Measurements from ENCODE around the gene ULK4. TPM values are rescaled to one million over a fixed set of nuclear protein-coding genes. Genes with fewer than 3 reads are reported as not detected.

Gene ULK4
- total and polyA plus RNA-seq, 2 of the 4 experiments (the other 2 are of a cell fraction): 2.7 to 5.0 TPM

DNA sequence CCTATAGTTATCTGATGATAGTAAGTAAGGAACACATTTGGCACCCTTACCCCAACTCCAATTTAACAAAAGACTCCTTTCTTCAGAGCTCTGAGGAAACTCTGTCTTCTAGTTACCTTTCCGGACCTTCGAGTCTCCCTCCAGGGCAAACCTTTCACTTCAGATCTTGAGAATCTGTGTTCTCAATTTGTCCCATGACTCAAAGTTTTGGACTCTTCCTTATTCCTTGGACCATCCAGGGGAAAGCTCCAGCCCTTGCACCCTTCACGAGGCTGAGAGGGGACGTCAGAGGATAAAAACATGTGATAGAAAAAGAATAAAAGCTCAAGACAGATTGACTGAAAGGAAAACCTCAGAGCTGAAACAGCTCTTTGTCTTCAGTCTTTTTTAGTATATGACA lies 685.7 kb downstream of the ULK4 start:
- Histone ChIP-seq H4K8ac (ENCODE audit: low read depth in 2 of 2, low read length in 2 of 2) (no peak overlapping the region), H3K27me3 (ENCODE audit: control insufficient read depth, insufficient read depth, low read length) (no peaks in the 10 kb centered on the region), H3K79me1 (ENCODE audit: low read depth in 1 of 2, low read length in 2 of 2) (no peaks in the 10 kb centered on the region), H3K4me2 (ENCODE audit: low read depth, low read length) (no peak overlapping the region), H3K14ac (replicated peaks; ENCODE audit: low read depth, low read length) (no peak overlapping the region), H3K23ac (ENCODE audit: low read depth, low read length) (no peak overlapping the region), H3K27ac (ENCODE audit: insufficient read depth, low read length) (no peak overlapping the region), H4K5ac (ENCODE audit: low read depth, low read length) (no peak overlapping the region), H3K4me1 (ENCODE audit: control insufficient read depth, insufficient read depth, low read length) (no peaks in the 10 kb centered on the region), H2BK15ac (ENCODE audit: low read depth, low read length) (no peak overlapping the region), H2AK9ac (replicated peaks; ENCODE audit: low read depth, low read length, poor library complexity) (no peak overlapping the region), H3K4me3 (ENCODE audit: insufficient read depth, low read depth, low read length) (no peak overlapping the region), H2AK5ac (ENCODE audit: low read depth, low read length) (no peak overlapping the region), H4K91ac (ENCODE audit: insufficient read depth, low read depth, low read length) (no peak overlapping the region), H3K9me3 (ENCODE audit: control insufficient read depth, insufficient read depth, low read length) (no peaks in the 10 kb centered on the region), H3K36me3 (ENCODE audit: control insufficient read depth, insufficient read depth, low read length) (no peaks in the 10 kb centered on the region), H3K18ac (ENCODE audit: low read depth, low read length) (no peak overlapping the region), H2BK20ac (ENCODE audit: low read depth, low read length) (no peak overlapping the region), H4K20me1 (ENCODE audit: insufficient read depth, low read length) (no peaks in the 10 kb centered on the region), H2BK5ac (ENCODE audit: low read depth, low read length, poor library complexity, severe bottlenecking) (no peak overlapping the region), H2AFZ (replicated peaks; ENCODE audit: low read length, poor library complexity) (no peak overlapping the region), H3K9me1 (ENCODE audit: insufficient read depth, low read length) (no peaks in the 10 kb centered on the region), H3K4ac (ENCODE audit: low read depth, low read length) (no peak overlapping the region), H3K9ac (ENCODE audit: low read depth, low read length) (no peak overlapping the region), H3K56ac (ENCODE audit: extremely low read depth, insufficient read depth, low read length) (no peak overlapping the region), H2BK120ac (ENCODE audit: low read depth, low read length) (no peak overlapping the region)
- TF ChIP-seq, protein P1, sequence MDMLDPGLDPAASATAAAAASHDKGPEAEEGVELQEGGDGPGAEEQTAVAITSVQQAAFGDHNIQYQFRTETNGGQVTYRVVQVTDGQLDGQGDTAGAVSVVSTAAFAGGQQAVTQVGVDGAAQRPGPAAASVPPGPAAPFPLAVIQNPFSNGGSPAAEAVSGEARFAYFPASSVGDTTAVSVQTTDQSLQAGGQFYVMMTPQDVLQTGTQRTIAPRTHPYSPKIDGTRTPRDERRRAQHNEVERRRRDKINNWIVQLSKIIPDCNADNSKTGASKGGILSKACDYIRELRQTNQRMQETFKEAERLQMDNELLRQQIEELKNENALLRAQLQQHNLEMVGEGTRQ (IDR thresholded peaks at IDR 0.05; ENCODE audit: low read depth, low read length): no peak
- TF ChIP-seq, protein P2, sequence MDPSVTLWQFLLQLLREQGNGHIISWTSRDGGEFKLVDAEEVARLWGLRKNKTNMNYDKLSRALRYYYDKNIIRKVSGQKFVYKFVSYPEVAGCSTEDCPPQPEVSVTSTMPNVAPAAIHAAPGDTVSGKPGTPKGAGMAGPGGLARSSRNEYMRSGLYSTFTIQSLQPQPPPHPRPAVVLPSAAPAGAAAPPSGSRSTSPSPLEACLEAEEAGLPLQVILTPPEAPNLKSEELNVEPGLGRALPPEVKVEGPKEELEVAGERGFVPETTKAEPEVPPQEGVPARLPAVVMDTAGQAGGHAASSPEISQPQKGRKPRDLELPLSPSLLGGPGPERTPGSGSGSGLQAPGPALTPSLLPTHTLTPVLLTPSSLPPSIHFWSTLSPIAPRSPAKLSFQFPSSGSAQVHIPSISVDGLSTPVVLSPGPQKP (IDR thresholded peaks at IDR 0.05; ENCODE audit: borderline replicate concordance, low read depth, low read length): no peak
- TF ChIP-seq MAZ (IDR thresholded peaks at IDR 0.05; ENCODE audit: borderline replicate concordance, low read depth, low read length) (no peak), MXI1 (IDR thresholded peaks at IDR 0.05; ENCODE audit: borderline replicate concordance, low read depth, low read length) (no peak), RAD21 (IDR thresholded peaks at IDR 0.05; ENCODE audit: low read length) (no peak), BHLHE40 (IDR thresholded peaks at IDR 0.05; ENCODE audit: low read depth, low read length) (no peak), MAFK (IDR thresholded peaks at IDR 0.05; ENCODE audit: low read depth, low read length) (no peak)
- TF ChIP-seq, protein P3, sequence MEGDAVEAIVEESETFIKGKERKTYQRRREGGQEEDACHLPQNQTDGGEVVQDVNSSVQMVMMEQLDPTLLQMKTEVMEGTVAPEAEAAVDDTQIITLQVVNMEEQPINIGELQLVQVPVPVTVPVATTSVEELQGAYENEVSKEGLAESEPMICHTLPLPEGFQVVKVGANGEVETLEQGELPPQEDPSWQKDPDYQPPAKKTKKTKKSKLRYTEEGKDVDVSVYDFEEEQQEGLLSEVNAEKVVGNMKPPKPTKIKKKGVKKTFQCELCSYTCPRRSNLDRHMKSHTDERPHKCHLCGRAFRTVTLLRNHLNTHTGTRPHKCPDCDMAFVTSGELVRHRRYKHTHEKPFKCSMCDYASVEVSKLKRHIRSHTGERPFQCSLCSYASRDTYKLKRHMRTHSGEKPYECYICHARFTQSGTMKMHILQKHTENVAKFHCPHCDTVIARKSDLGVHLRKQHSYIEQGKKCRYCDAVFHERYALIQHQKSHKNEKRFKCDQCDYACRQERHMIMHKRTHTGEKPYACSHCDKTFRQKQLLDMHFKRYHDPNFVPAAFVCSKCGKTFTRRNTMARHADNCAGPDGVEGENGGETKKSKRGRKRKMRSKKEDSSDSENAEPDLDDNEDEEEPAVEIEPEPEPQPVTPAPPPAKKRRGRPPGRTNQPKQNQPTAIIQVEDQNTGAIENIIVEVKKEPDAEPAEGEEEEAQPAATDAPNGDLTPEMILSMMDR (conservative IDR thresholded peaks at IDR 0.05; ENCODE audit: low read depth, low read length): no peak
- DNase-seq (no peak), ATAC-seq (ENCODE audit: low read depth) (no peak)
- intact Hi-C loops (cut with micrococcal nuclease): no loop called here
- WGBS, 2 experiments (ENCODE audit: extremely low coverage in 2 of 2, insufficient read length in 1 of 2): 82% methylated on average over 2 of the region's 4 CpGs; no CpG with 5 or more reads in 1 of the 2 experiments
- no TSS peak for BruUV-seq (replicated peaks)
- in situ Hi-C loops (cut with MboI; ENCODE audit: low sequenced_read_pairs): no loop called here
- ChIA-PET POLR2A (ENCODE audit: unreplicated experiment) (no interaction called here), CTCF (interaction anchor here (0.6 to 1.4 kb wide), 2 partner anchors 10 to 61 kb away, joined by 3 to 5 read pairs; no protein-coding TSS in a partner anchor)
- dilution Hi-C loops (cut with HindIII; ENCODE audit: low sequenced_read_pairs, unreplicated experiment): no loop called here
